Smooth muscle cell (in vitro differentiated cells): ENCODE data around the gene CLDN10. TPM values are rescaled to one million over a fixed set of nuclear protein-coding genes. Genes with fewer than 3 reads are reported as not detected.

ENCODE experiments used
- DNase-seq: peaks from one replicate; lab custom pipeline; 2025; ENCODE audit not compliant: unreplicated experiment; lab: John Stamatoyannopoulos, UW
- H2AFZ ChIP-seq: fragments of 200-600 bp; sonication (generic); 2 replicates; pipeline ENCODE4 v1.6.0; 2016; ENCODE audit warnings: antibody characterized with exemption, low read depth, mild to moderate bottlenecking
- H3F3A ChIP-seq: fragments of 200-600 bp; sonication (generic); 2 replicates; pipeline ENCODE4 v1.6.0; 2017; ENCODE audit warnings: antibody characterized with exemption, low read depth
- H3K27ac ChIP-seq: fragments of 200-600 bp; sonication (generic); 2 replicates; pipeline ENCODE4 v1.5.1; 2016; ENCODE audit warnings: low read depth, mild to moderate bottlenecking
- H3K27me3 ChIP-seq: fragments of 200-600 bp; sonication (generic); 2 replicates; pipeline ENCODE4 v1.6.1; 2016; ENCODE audit warnings: low read depth, mild to moderate bottlenecking
- H3K36me3 ChIP-seq: fragments of 200-600 bp; sonication (generic); 2 replicates; pipeline ENCODE4 v1.5.1; 2016; ENCODE audit warnings: low read depth
- H3K4me1 ChIP-seq: fragments of 200-600 bp; sonication (generic); 2 replicates; pipeline ENCODE4 v1.5.1; 2016; ENCODE audit warnings: low read depth
- H3K4me2 ChIP-seq: fragments of 200-600 bp; sonication (generic); 2 replicates; pipeline ENCODE4 v1.6.0; 2016; ENCODE audit warnings: mild to moderate bottlenecking
- H3K4me3 ChIP-seq: fragments of 200-600 bp; sonication (generic); 2 replicates; pipeline ENCODE4 v1.5.1; 2016; ENCODE audit warnings: mild to moderate bottlenecking
- H3K79me2 ChIP-seq: fragments of 200-600 bp; sonication (generic); 2 replicates; pipeline ENCODE4 v1.6.0; 2016; ENCODE audit warnings: low read depth, mild to moderate bottlenecking
- H3K9ac ChIP-seq: fragments of 200-600 bp; sonication (generic); 2 replicates; pipeline ENCODE4 v1.6.0; 2016; ENCODE audit warnings: low read depth
- H3K9me3 ChIP-seq: fragments of 200-600 bp; sonication (generic); replicated peaks from 2 replicates; pipeline ENCODE4 v1.5.1; 2016; ENCODE audit warnings: low read depth
- H4K20me1 ChIP-seq: fragments of 200-600 bp; sonication (generic); 2 replicates; pipeline ENCODE4 v1.6.0; 2016; ENCODE audit warnings: low read depth
- WGBS: methylation state at CpG from one replicate; pipeline ENCODE4 v1.1.7; 2016; ENCODE audit warnings: low lambda C conversion rate; 5-methylcytosine and 5-hydroxymethylcytosine counted together
- polyA plus RNA-seq: library from polyadenylated mRNA; unstranded; fragments of >200 nt; fragmentation: Nextera tagmentation; extraction: Ambion mirVana; gene quantifications from 2 replicates; pipeline ENCODE4 v1.2.1, GENCODE V29; 2016
- total RNA-seq: library from RNA; depleted of rRNA; stranded (reverse); fragments of >200 nt; gene quantifications from 2 replicates; pipeline ENCODE4 v1.2.3, GENCODE V29; 2014
- TF ChIP-seq, protein P1 (sequence below): fragments of 200-600 bp; sonication (generic); IDR thresholded peaks from 2 replicates; pipeline ENCODE4 v1.5.1; 2017; ENCODE audit warnings: borderline replicate concordance, mild to moderate bottlenecking, antibody characterized with exemption; ENCODE audit not compliant: insufficient read depth, poor library complexity, severe bottlenecking

The CLDN10 gene
- total and polyA plus RNA-seq, 2 experiments from 2014 or later, result 1.5 TPM; not detected in 1

DNA sequence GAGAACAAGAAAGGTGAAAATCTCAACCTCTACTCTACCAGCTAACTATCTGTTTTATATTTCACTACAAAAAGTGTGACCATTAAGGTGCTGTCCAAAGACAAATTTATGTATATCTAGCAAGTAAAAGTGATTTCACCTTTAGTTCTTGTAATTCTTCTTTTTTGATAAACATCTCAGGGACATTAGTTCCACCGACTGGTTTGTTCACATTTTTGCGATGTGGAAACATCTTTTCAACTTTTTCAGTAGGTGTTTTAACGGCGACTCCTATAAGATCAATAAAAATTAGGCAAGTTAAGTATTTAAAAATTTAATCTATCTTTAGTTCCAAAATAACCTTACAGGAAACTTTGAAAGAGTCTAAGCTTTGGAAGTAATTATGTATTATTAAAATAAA lies 33.3 kb downstream of the CLDN10 start:
- no peaks in the 10 kb centered on the region for H3K79me2 ChIP-seq
- peaks cover 33% of the 10 kb centered on the region for H3K36me3 ChIP-seq

DNA sequence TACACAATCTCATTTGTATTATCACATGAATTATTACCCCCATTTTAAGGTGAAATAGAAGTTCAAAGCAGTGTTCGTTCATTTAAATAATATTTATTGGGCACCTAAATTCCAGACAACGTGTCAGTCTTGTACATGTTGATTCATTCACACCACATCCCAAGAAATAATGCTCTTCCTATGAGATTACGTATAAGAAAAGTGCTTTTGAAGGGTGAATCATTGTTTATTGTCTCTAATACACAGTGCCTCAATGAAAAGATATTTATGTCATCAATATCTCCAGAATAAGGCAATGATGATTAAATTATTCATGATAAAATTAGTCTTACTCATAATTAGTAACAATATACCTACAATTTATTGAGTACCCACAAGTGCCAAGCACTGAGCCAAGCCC lies 35.6 kb downstream of the CLDN10 start:
- Histone ChIP-seq H3K4me2 (no peak overlapping the region), H3K4me1 (no peaks in the 10 kb centered on the region), H3K27me3 (no peaks in the 10 kb centered on the region), H3K9me3 (no peaks in the 10 kb centered on the region), H3K9ac (no peak overlapping the region), H3K36me3 (peaks cover 25% of the 10 kb centered on the region), H3K79me2 (no peaks in the 10 kb centered on the region), H3K4me3 (no peak overlapping the region), H2AFZ (no peak overlapping the region), H3K27ac (no peak overlapping the region), H4K20me1 (no peaks in the 10 kb centered on the region), H3F3A (no peaks in the 10 kb centered on the region)
- TF ChIP-seq, protein P1, sequence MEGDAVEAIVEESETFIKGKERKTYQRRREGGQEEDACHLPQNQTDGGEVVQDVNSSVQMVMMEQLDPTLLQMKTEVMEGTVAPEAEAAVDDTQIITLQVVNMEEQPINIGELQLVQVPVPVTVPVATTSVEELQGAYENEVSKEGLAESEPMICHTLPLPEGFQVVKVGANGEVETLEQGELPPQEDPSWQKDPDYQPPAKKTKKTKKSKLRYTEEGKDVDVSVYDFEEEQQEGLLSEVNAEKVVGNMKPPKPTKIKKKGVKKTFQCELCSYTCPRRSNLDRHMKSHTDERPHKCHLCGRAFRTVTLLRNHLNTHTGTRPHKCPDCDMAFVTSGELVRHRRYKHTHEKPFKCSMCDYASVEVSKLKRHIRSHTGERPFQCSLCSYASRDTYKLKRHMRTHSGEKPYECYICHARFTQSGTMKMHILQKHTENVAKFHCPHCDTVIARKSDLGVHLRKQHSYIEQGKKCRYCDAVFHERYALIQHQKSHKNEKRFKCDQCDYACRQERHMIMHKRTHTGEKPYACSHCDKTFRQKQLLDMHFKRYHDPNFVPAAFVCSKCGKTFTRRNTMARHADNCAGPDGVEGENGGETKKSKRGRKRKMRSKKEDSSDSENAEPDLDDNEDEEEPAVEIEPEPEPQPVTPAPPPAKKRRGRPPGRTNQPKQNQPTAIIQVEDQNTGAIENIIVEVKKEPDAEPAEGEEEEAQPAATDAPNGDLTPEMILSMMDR, result no peak
- WGBS, result 98% methylated on average over 3 of the region's 3 CpGs
- no peak for DNase-seq

More for the DNA sequence above, 33.3 kb downstream of the CLDN10 start:
- no peaks in the 10 kb centered on the region for H3K4me1 ChIP-seq
- no peak overlapping the region for H3K9ac ChIP-seq
- TF ChIP-seq, protein P1, result no peak
- no peaks in the 10 kb centered on the region for H3F3A ChIP-seq
- no peak overlapping the region for H3K4me2 ChIP-seq
- no peak for DNase-seq
- 88% methylated on average over 4 of the region's 4 CpGs for WGBS
- H3K27ac ChIP-seq, result no peak overlapping the region
- H3K4me3 ChIP-seq, result no peak overlapping the region
- H2AFZ ChIP-seq, result no peak overlapping the region
- H3K27me3 ChIP-seq, result no peaks in the 10 kb centered on the region
- no peaks in the 10 kb centered on the region for H3K9me3 ChIP-seq
- no peaks in the 10 kb centered on the region for H4K20me1 ChIP-seq

- H3K4me1 ChIP-seq, result no peaks in the 10 kb centered on the region
- TF ChIP-seq, protein P1, result no peak
- H3K27ac ChIP-seq, result no peak overlapping the region
- no peaks in the 10 kb centered on the region for H3K27me3 ChIP-seq
- DNase-seq, result no peak
- no peaks in the 10 kb centered on the region for H3K9me3 ChIP-seq
- no peak overlapping the region for H2AFZ ChIP-seq
- H3K9ac ChIP-seq, result no peak overlapping the region
- H3K4me2 ChIP-seq, result no peak overlapping the region
- no peaks in the 10 kb centered on the region for H3K79me2 ChIP-seq
- no peaks in the 10 kb centered on the region for H4K20me1 ChIP-seq
- H3F3A ChIP-seq, result no peaks in the 10 kb centered on the region
- no peak overlapping the region for H3K4me3 ChIP-seq
- peaks cover 31% of the 10 kb centered on the region for H3K36me3 ChIP-seq
- WGBS, result 97% methylated on average over 2 of the region's 2 CpGs
Measured at GRCh38 chr13:95588721-95589120, 36.2 kb downstream of the CLDN10 start.

- H3K4me1 ChIP-seq, result no peaks in the 10 kb centered on the region
- H3F3A ChIP-seq, result no peaks in the 10 kb centered on the region
- H2AFZ ChIP-seq, result no peak overlapping the region
- H3K9ac ChIP-seq, result no peak overlapping the region
- peaks cover 16% of the 10 kb centered on the region for H3K36me3 ChIP-seq
- no peak overlapping the region for H3K4me3 ChIP-seq
- H3K27me3 ChIP-seq, result no peaks in the 10 kb centered on the region
- no peak overlapping the region for H3K4me2 ChIP-seq
- TF ChIP-seq, protein P1, result no peak
- H3K9me3 ChIP-seq, result no peaks in the 10 kb centered on the region
- H3K27ac ChIP-seq, result no peak overlapping the region
- H4K20me1 ChIP-seq, result no peaks in the 10 kb centered on the region
- H3K79me2 ChIP-seq, result no peaks in the 10 kb centered on the region
- no peak for DNase-seq
- 88% methylated on average over 1 of the region's 1 CpG for WGBS
Measured at GRCh38 chr13:95593462-95593861, 40.9 kb downstream of the CLDN10 start.
